Neural progenitor cell (in vitro differentiated cells): ENCODE measurements around the gene JAKMIP2. TPM values are rescaled to one million over a fixed set of nuclear protein-coding genes. Genes with fewer than 3 reads are reported as not detected.

Source experiments
- DNase-seq: peaks from one replicate; pipeline ENCODE4 v3.0.0-alpha.2; 2016; ENCODE audit warnings: low spot score
- H2AFZ ChIP-seq: fragments of 200-600 bp; sonication (generic); replicated peaks from 2 replicates; pipeline ENCODE4 v1.6.1; 2016; ENCODE audit warnings: antibody characterized with exemption
- H3F3A ChIP-seq: fragments of 200-600 bp; sonication (generic); 2 replicates; pipeline ENCODE4 v1.6.1; 2016; ENCODE audit warnings: antibody characterized with exemption, low read depth
- H3K27ac ChIP-seq: fragments of 200-600 bp; sonication (generic); 2 replicates; pipeline ENCODE4 v1.5.1; 2016; ENCODE audit warnings: mild to moderate bottlenecking
- H3K27me3 ChIP-seq: fragments of 200-600 bp; sonication (generic); 2 replicates; pipeline ENCODE4 v1.6.1; 2016; ENCODE audit warnings: mild to moderate bottlenecking, moderate library complexity
- H3K36me3 ChIP-seq: fragments of 200-600 bp; sonication (generic); 2 replicates; pipeline ENCODE4 v1.5.1; 2016
- H3K4me1 ChIP-seq: fragments of 200-600 bp; sonication (generic); 2 replicates; pipeline ENCODE4 v1.6.1; 2016; ENCODE audit warnings: mixed run types
- H3K4me2 ChIP-seq: fragments of 200-600 bp; sonication (generic); 2 replicates; pipeline ENCODE4 v1.6.1; 2016
- H3K4me3 ChIP-seq: fragments of 200-600 bp; sonication (generic); 2 replicates; pipeline ENCODE4 v1.5.1; 2016
- H3K79me2 ChIP-seq: fragments of 200-600 bp; sonication (generic); 2 replicates; pipeline ENCODE4 v1.6.1; 2016; ENCODE audit warnings: low read depth
- H3K9ac ChIP-seq: fragments of 200-600 bp; sonication (generic); 2 replicates; pipeline ENCODE4 v1.6.1; 2016
- H3K9me3 ChIP-seq: fragments of 200-600 bp; sonication (generic); 2 replicates; pipeline ENCODE4 v1.5.1; 2016; ENCODE audit warnings: low read depth
- H4K20me1 ChIP-seq: fragments of 200-600 bp; sonication (generic); 2 replicates; pipeline ENCODE4 v1.6.1; 2016; ENCODE audit warnings: low read depth
- H3K27ac Mint-ChIP-seq: 3 replicates; pipeline ENCODE4 v1.8.0; 2021; ENCODE audit warnings: mixed read lengths
- H3K27me3 Mint-ChIP-seq: 2 replicates; pipeline ENCODE4 v1.8.0; 2022; ENCODE audit warnings: low read depth, mild to moderate bottlenecking, inconsistent platforms, moderate library complexity, mixed read lengths; ENCODE audit not compliant: insufficient read depth
- H3K36me3 Mint-ChIP-seq: 3 replicates; pipeline ENCODE4 v1.8.0; 2021; ENCODE audit warnings: mixed read lengths
- H3K4me1 Mint-ChIP-seq: 3 replicates; pipeline ENCODE4 v1.8.0; 2021; ENCODE audit warnings: mixed read lengths
- H3K4me3 Mint-ChIP-seq: 3 replicates; pipeline ENCODE4 v1.8.0; 2021; ENCODE audit warnings: mild to moderate bottlenecking, moderate library complexity, mixed read lengths
- H3K9me3 Mint-ChIP-seq: 3 replicates; pipeline ENCODE4 v1.8.0; 2020; ENCODE audit warnings: mixed read lengths
- EZH2 ChIP-seq: fragments of 200-600 bp; sonication (generic); IDR thresholded peaks from 2 replicates; pipeline ENCODE4 v1.6.1; 2017; ENCODE audit warnings: antibody characterized with exemption, mild to moderate bottlenecking, moderate library complexity
- EZH2phosphoT487 ChIP-seq: fragments of 200-600 bp; sonication (generic); IDR thresholded peaks from 2 replicates; pipeline ENCODE4 v1.6.1; 2017; ENCODE audit warnings: antibody characterized with exemption
- total RNA-seq: library from RNA; depleted of rRNA; stranded (reverse); fragments of >200 nt; gene quantifications from 2 replicates; pipeline ENCODE4 v1.2.3, GENCODE V29; 2015; ENCODE audit warnings: low replicate concordance
- TF ChIP-seq, protein P1 (sequence below): fragments of 200-600 bp; sonication (generic); IDR thresholded peaks from 2 replicates; pipeline ENCODE4 v1.5.1; 2017; ENCODE audit warnings: antibody characterized with exemption, mild to moderate bottlenecking

Gene JAKMIP2
- total RNA-seq, 1 donor from 2014 or later: 8.2 TPM

DNA sequence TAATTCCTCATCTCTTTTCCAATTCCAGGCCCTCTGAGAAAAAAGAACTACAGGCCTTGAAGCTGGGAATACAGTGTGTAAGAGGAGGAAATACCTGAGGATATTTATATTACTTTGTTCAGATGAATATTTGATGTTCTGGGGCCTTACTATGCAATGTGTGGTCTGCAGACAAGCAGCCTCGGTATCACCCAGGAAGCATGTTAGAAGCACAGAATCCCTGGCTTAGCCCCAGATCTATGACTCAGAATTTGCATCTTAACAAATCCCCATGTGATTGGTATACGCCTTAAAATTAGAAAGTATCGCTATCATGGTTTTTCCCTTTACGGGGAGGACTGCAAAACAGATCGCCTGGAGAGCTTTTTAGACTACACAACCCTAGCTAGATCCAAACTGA, 121.0 kb downstream of the JAKMIP2 start:
- Mint-ChIP-seq H3K4me3 (no peak overlapping the region), H3K4me1 (peaks cover 14% of the 10 kb centered on the region)

DNA sequence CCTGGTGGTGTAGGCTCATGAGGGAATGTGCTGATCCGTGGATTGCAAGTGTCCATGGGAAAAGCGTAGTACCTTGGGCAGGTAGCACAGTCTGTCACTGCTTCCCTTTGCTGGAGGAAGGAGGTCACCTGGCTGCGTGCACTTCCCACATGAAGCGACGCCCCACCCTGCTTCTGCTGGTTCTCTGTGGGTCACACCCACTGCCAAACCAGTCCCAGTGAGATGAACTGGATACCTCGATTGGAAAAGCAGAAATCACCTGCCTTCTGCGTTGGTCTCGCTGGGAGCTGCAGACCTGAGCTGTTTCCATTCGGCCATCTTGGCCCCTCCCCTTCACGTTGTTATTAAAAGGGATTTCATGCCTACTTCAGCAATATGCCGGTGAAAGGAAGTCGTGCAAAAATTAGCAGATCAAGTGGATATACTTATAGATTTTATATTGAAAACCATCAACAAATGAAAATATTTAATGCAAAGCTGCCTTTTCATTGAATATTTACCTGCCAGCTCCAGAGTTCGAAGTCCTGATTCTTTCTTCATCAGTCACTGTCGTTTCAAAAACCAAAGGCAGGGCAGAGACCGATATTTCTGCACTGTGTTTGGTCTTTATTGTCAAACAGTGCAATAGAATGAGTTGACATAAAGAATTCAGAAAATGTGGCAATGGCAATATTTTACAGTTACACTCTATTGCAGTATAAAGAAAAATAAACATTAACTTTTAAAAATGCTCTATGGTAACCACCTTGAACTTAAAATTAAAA, 123.2 kb downstream of the JAKMIP2 start:
- no peak overlapping the region for H3K27ac Mint-ChIP-seq
- no peak for TF ChIP-seq EZH2phosphoT487
- TF ChIP-seq, protein P1, sequence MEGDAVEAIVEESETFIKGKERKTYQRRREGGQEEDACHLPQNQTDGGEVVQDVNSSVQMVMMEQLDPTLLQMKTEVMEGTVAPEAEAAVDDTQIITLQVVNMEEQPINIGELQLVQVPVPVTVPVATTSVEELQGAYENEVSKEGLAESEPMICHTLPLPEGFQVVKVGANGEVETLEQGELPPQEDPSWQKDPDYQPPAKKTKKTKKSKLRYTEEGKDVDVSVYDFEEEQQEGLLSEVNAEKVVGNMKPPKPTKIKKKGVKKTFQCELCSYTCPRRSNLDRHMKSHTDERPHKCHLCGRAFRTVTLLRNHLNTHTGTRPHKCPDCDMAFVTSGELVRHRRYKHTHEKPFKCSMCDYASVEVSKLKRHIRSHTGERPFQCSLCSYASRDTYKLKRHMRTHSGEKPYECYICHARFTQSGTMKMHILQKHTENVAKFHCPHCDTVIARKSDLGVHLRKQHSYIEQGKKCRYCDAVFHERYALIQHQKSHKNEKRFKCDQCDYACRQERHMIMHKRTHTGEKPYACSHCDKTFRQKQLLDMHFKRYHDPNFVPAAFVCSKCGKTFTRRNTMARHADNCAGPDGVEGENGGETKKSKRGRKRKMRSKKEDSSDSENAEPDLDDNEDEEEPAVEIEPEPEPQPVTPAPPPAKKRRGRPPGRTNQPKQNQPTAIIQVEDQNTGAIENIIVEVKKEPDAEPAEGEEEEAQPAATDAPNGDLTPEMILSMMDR: no peak
- no peak for TF ChIP-seq EZH2
- H4K20me1 ChIP-seq: no peaks in the 10 kb centered on the region
- H3K9me3 ChIP-seq: peaks cover 9% of the 10 kb centered on the region
- H3K4me1 Mint-ChIP-seq: peaks cover 14% of the 10 kb centered on the region
- H3K9me3 Mint-ChIP-seq: peaks cover 33% of the 10 kb centered on the region
- no peak overlapping the region for H3K4me2 ChIP-seq
- no peak overlapping the region for H3K27ac ChIP-seq
- no peaks in the 10 kb centered on the region for H3K27me3 ChIP-seq
- no peak overlapping the region for H3K4me3 ChIP-seq
- peaks cover 5% of the 10 kb centered on the region for H3F3A ChIP-seq
- peaks cover 26% of the 10 kb centered on the region for H3K79me2 ChIP-seq
- peaks cover 16% of the 10 kb centered on the region for H3K4me1 ChIP-seq
- no peaks in the 10 kb centered on the region for H3K27me3 Mint-ChIP-seq
- no peak overlapping the region for H3K4me3 Mint-ChIP-seq
- peaks cover 8% of the 10 kb centered on the region for H3K36me3 ChIP-seq
- no peak for DNase-seq
- H3K9ac ChIP-seq: no peak overlapping the region
- peaks cover 60% of the 10 kb centered on the region for H3K36me3 Mint-ChIP-seq
- no peak overlapping the region for H2AFZ ChIP-seq

More for the DNA sequence above, 121.0 kb downstream of the JAKMIP2 start:
- H3K27ac ChIP-seq: no peak overlapping the region
- Mint-ChIP-seq H3K27me3 (no peaks in the 10 kb centered on the region), H3K9me3 (peaks cover 15% of the 10 kb centered on the region), H3K36me3 (peaks cover 49% of the 10 kb centered on the region), H3K27ac (no peak overlapping the region)
- DNase-seq: no peak
- no peaks in the 10 kb centered on the region for H3K27me3 ChIP-seq
- no peak for TF ChIP-seq EZH2phosphoT487
- no peak for TF ChIP-seq EZH2
- TF ChIP-seq, protein P1: no peak
- H3K79me2 ChIP-seq: peaks cover 4% of the 10 kb centered on the region
- no peak overlapping the region for H3K4me3 ChIP-seq
- H3K9ac ChIP-seq: no peak overlapping the region
- peaks cover 5% of the 10 kb centered on the region for H3F3A ChIP-seq
- no peaks in the 10 kb centered on the region for H4K20me1 ChIP-seq
- no peaks in the 10 kb centered on the region for H3K36me3 ChIP-seq
- no peaks in the 10 kb centered on the region for H3K9me3 ChIP-seq
- H3K4me1 ChIP-seq: peaks cover 16% of the 10 kb centered on the region
- H3K4me2 ChIP-seq: no peak overlapping the region
- H2AFZ ChIP-seq: no peak overlapping the region

DNA sequence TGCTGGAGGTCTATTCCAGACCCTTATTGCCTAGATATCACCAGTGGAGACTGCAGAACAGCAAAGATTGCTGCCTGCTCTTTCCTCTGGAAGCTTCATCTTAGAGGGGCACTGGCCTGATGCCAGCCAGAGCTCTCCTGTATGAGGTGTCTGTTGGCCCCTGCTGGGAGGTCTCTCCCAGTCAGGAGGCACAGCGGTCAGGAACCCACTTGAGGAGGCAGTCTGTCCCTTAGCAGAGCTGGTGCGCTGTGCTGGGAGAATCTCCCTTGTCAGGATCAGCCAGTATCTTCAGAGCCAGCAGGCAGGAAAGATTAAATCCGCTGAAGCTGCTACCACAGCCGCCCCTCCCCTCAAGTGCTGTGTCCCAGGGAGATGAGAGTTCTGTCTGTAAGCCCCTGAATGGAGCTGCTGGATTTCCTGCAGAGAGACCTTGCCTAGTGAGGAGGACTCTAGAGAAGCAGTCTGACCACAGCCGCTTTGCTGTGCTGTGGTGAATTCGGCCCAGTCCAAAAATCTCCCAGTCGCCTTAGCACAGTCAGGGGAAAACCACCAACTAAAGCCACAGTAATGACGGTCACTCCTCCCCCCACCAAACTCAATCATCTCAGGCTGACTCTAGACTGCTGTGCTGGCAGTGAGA, 124.1 kb downstream of the JAKMIP2 start:
- Histone ChIP-seq H3K27ac (peak overlapping the region; percentile 46), H3K27me3 (no peaks in the 10 kb centered on the region), H3K4me2 (peak overlapping the region; percentile 23), H3K9ac (no peak overlapping the region), H3K9me3 (peaks cover 9% of the 10 kb centered on the region), H3K4me1 (peaks cover 16% of the 10 kb centered on the region), H3K4me3 (no peak overlapping the region), H3F3A (peaks cover 5% of the 10 kb centered on the region), H3K79me2 (peaks cover 28% of the 10 kb centered on the region), H4K20me1 (no peaks in the 10 kb centered on the region), H3K36me3 (peaks cover 8% of the 10 kb centered on the region), H2AFZ (peak overlapping the region; percentile 11)
- H3K27ac Mint-ChIP-seq: peak overlapping the region; percentile 38
- peaks cover 62% of the 10 kb centered on the region for H3K36me3 Mint-ChIP-seq
- TF ChIP-seq EZH2phosphoT487: no peak
- TF ChIP-seq, protein P1: no peak
- no peak for TF ChIP-seq EZH2
- no peak overlapping the region for H3K4me3 Mint-ChIP-seq
- DNase-seq: peak; percentile 78
- H3K27me3 Mint-ChIP-seq: no peaks in the 10 kb centered on the region
- H3K4me1 Mint-ChIP-seq: peaks cover 14% of the 10 kb centered on the region
- H3K9me3 Mint-ChIP-seq: peaks cover 35% of the 10 kb centered on the region
